Kidney (tissue), 14 donors: ENCODE measurements around the gene NCEH1. TPM values are rescaled to one million over a fixed set of nuclear protein-coding genes. Genes with fewer than 3 reads are reported as not detected.

Experiments
- DNase-seq, 5 donors: peaks; one replicate each; pipeline ENCODE4 v3.0.0-alpha.2; 2013 to 2020
- FAIRE-seq: peaks from 2 replicates; lab custom pipeline; 2012; peaks lifted over from hg19 to GRCh38; lab: Jason Lieb, UNC
- H3K27ac ChIP-seq, 2 donors: one replicate each; pipeline ENCODE4 v1.7.0; 2013; ENCODE audit warnings: low read depth in 2 of 2, low read length in 2 of 2, inconsistent platforms in 1 of 2
- H3K27me3 ChIP-seq: one replicate; pipeline ENCODE4 v1.7.1; 2013; ENCODE audit warnings: low read length, inconsistent platforms; ENCODE audit not compliant: control insufficient read depth, insufficient read depth
- H3K36me3 ChIP-seq, 3 donors: one replicate each; pipeline versions ENCODE4 v1.7.0 to v1.7.1; 2013; ENCODE audit warnings: low read length in 3 of 3, control low read depth in 1 of 3, inconsistent platforms in 1 of 3; ENCODE audit not compliant: insufficient read depth in 3 of 3, control insufficient read depth in 2 of 3
- H3K4me1 ChIP-seq, 3 donors: one replicate each; pipeline versions ENCODE4 v1.7.0 to v1.7.1; 2013; ENCODE audit warnings: low read length in 3 of 3, inconsistent platforms in 1 of 3, low read depth in 1 of 3; ENCODE audit not compliant: control insufficient read depth in 2 of 3, insufficient read depth in 2 of 3
- H3K4me3 ChIP-seq, 3 donors: one replicate each; pipeline versions ENCODE4 v1.7.0 to v1.8.1; 2013; ENCODE audit warnings: low read length in 3 of 3, control low read depth in 1 of 3, inconsistent platforms in 1 of 3
- H3K9ac ChIP-seq, 3 donors: one replicate each; pipeline versions ENCODE4 v1.7.0 to v1.7.1; 2013; ENCODE audit warnings: low read length in 3 of 3, control low read depth in 1 of 3, inconsistent platforms in 1 of 3
- H3K9me3 ChIP-seq, 3 donors: one replicate each; pipeline versions ENCODE4 v1.7.0 to v1.7.1; 2013; ENCODE audit warnings: low read length in 3 of 3, control low read depth in 1 of 3, inconsistent platforms in 1 of 3; ENCODE audit not compliant: control insufficient read depth in 2 of 3, insufficient read depth in 1 of 3
- CTCF ChIP-seq: IDR thresholded peaks from 3 replicates; pipeline ENCODE4 v1.5.1; 2012; ENCODE audit warnings: mild to moderate bottlenecking, moderate library complexity, borderline replicate concordance; ENCODE audit not compliant: insufficient read depth; ENCODE audit errors: extremely low read depth
- intact Hi-C: fragments of 100-400 bp; cut with DNase I; formaldehyde crosslinking; loops from one replicate; pipeline ENCODE4 v1.11.1; 2022
- polyA plus RNA-seq: library from polyadenylated mRNA; stranded (reverse); fragments of 350-450 nt; fragmentation: Illumina TruSeq; extraction: RNeasy Lipid Tissue Mini Kit (QIAGEN cat#74804); gene quantifications from one replicate; pipeline ENCODE4 v1.2.3, GENCODE V29; 2014; ENCODE audit warnings: low read depth, low replicate concordance; ENCODE audit not compliant: insufficient read depth
- total RNA-seq: library from RNA; stranded (reverse); fragmentation: NEBNext Ultra II Directional; extraction: Animal tissue kit (Norgen Biotek cat#: 25700); gene quantifications from one replicate; pipeline ENCODE4 v1.2.1, GENCODE V29; 2021
- donor health status: control.
- donor health status: control.
- donor health status: control.
- donor health status: control.
- donor health status: control.
- donor health status: DM: yes; HTN: yes; CAD: no.
- donor health status: Normal renal cell carcinoma (clear cell type).

NCEH1 gene
- total and polyA plus RNA-seq, 2 donors from 2014 or later, result 6.7 to 43.6 TPM

GRCh38 chr3:172651936-172652625 lies 58.8 kb downstream of the NCEH1 start:
- H3K9ac ChIP-seq, result no peak overlapping the region
- DNase-seq (no peak), FAIRE-seq (no peak)
- H3K4me1 ChIP-seq, result peaks cover 0 to 1% (median 0%) of the 10 kb centered on the region in 3 donors
- H3K36me3 ChIP-seq, result no peaks in the 10 kb centered on the region
- H3K9me3 ChIP-seq, result no peaks in the 10 kb centered on the region
- no peak overlapping the region for H3K4me3 ChIP-seq
- intact Hi-C loops, result no loop called here
- H3K27ac ChIP-seq, result no peak overlapping the region
- no peak for TF ChIP-seq CTCF
- H3K27me3 ChIP-seq, result no peaks in the 10 kb centered on the region

GRCh38 chr3:172649987-172650386 lies 60.9 kb downstream of the NCEH1 start:
- Histone ChIP-seq H3K36me3 (no peaks in the 10 kb centered on the region), H3K4me1 (peaks cover 0 to 5% (median 0%) of the 10 kb centered on the region in 3 donors), H3K9me3 (no peaks in the 10 kb centered on the region), H3K27ac (no peak overlapping the region), H3K27me3 (no peaks in the 10 kb centered on the region), H3K4me3 (no peak overlapping the region), H3K9ac (no peak overlapping the region)
- no peak for TF ChIP-seq CTCF
- no peak for FAIRE-seq
- intact Hi-C loops, result no loop called here
- no peak for DNase-seq

- Histone ChIP-seq H3K4me1 (peaks cover 0 to 5% (median 0%) of the 10 kb centered on the region in 3 donors), H3K9me3 (no peaks in the 10 kb centered on the region), H3K4me3 (no peak overlapping the region), H3K27ac (no peak overlapping the region), H3K9ac (no peak overlapping the region), H3K27me3 (no peaks in the 10 kb centered on the region), H3K36me3 (peaks cover 0 to 7% (median 4%) of the 10 kb centered on the region in 3 donors)
- intact Hi-C loops, result no loop called here
- FAIRE-seq (no peak), DNase-seq (peak in 1 of 5 donors; percentile 28)
- no peak for TF ChIP-seq CTCF
Observed at GRCh38 chr3:172648747-172649146, 62.1 kb downstream of the NCEH1 start.
